Lower lobe of right lung (tissue), 2 donors: ENCODE data around the gene PSD4. TPM values are rescaled to one million over a fixed set of nuclear protein-coding genes. Genes with fewer than 3 reads are reported as not detected.

ENCODE experiments used
- ATAC-seq, 2 donors: fragments of 200-7000 bp; cut with Tn5 transposase; one replicate each; pipeline ENCODE4 v1.9.1; 2020 to 2022; ENCODE audit warnings: mild to moderate bottlenecking in 2 of 2, moderate library complexity in 2 of 2
- DNase-seq: peaks from one replicate; pipeline ENCODE4 v3.0.0-alpha.2; 2020
- H3K27ac ChIP-seq: fragments of 200-600 bp; one replicate; pipeline ENCODE4 v1.8.0; 2022
- H3K27me3 ChIP-seq: fragments of 200-600 bp; one replicate; pipeline ENCODE4 v1.8.0; 2022; ENCODE audit warnings: low read depth
- H3K36me3 ChIP-seq: fragments of 200-600 bp; one replicate; pipeline ENCODE4 v1.8.0; 2022; ENCODE audit warnings: mild to moderate bottlenecking
- H3K4me1 ChIP-seq: fragments of 200-600 bp; one replicate; pipeline ENCODE4 v1.8.0; 2022
- H3K4me3 ChIP-seq: fragments of 200-600 bp; one replicate; pipeline ENCODE4 v1.8.0; 2022; ENCODE audit warnings: mild to moderate bottlenecking
- H3K9me3 ChIP-seq: fragments of 200-600 bp; one replicate; pipeline ENCODE4 v1.8.0; 2022
- CTCF ChIP-seq: fragments of 200-600 bp; IDR thresholded peaks from one replicate; pipeline ENCODE4 v1.8.0; 2022; ENCODE audit warnings: antibody characterized with exemption, mild to moderate bottlenecking
- intact Hi-C: fragments of 100-400 bp; cut with DNase I; formaldehyde crosslinking; loops from one replicate; pipeline ENCODE4 v1.11.0; 2022
- total RNA-seq: library from RNA; stranded (reverse); fragmentation: NEBNext Ultra II Directional; extraction: Animal tissue kit (Norgen Biotek cat#: 25700); gene quantifications from one replicate; pipeline ENCODE4 v1.2.1, GENCODE V29; 2021
- donor health status: DM: no; HTN: yes; CAD: no; lungs with severe emphysema.

PSD4 gene
- total RNA-seq, 1 donor from 2014 or later, result 43.2 TPM

GRCh38 chr2:113178891-113179290, 5.1 kb downstream of the PSD4 start:
- DNase-seq (no peak), ATAC-seq (no peak)
- Histone ChIP-seq H3K27ac (no peak overlapping the region), H3K9me3 (no peaks in the 10 kb centered on the region), H3K36me3 (peaks cover 13% of the 10 kb centered on the region), H3K4me3 (no peak overlapping the region), H3K4me1 (peaks cover 41% of the 10 kb centered on the region), H3K27me3 (no peaks in the 10 kb centered on the region)
- intact Hi-C loops, result no loop called here
- no peak for TF ChIP-seq CTCF

- DNase-seq, result no peak
- intact Hi-C loops, result no loop called here
Observed at GRCh38 chr2:113179446-113180045, 5.8 kb downstream of the PSD4 start.

DNA sequence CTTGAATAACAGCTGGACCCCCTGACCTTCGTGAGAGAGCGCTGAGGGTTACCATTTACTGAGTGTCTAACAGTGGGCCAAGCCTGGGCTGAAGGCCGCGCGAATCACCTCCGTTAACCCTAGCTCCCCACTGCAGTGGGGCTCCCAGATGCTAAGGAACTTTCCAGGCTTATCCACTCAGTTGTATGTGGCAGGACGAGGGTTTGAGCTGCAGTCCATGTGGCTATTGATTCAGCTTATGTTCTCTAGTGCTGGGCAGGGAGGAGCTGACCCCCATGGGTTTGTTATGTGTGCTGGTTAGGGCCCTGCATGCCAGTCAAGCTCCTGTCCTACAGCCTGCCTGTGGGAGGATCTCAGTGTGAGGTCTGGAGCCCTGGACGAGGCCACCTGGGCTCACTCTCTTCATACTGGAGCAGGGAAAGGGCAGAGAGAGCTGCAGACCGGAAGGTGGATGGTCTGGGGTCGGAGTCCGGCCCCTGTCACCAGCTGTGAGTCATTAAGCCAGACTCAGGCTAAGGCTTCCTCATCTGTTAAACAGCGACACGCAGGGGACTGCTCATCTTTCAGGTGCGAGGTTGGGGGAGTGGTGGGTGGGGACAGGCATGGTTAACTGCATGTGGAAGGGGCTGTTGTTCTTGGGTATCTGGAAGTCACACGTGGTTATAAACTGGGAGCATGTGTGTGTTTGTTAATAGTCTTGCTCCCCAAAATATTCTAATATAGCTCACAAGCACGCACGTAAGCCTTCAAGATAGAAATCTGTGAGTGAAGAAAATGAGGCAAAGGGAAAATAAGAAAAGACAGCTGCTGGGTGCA, 6.6 kb downstream of the PSD4 start:
- intact Hi-C loops, result no loop called here
- Histone ChIP-seq H3K4me3 (no peak overlapping the region), H3K27ac (no peak overlapping the region), H3K4me1 (peaks cover 44% of the 10 kb centered on the region), H3K27me3 (no peaks in the 10 kb centered on the region), H3K9me3 (no peaks in the 10 kb centered on the region), H3K36me3 (peaks cover 13% of the 10 kb centered on the region)
- DNase-seq, result no peak
- no peak for TF ChIP-seq CTCF
- ATAC-seq, result no peak

More at GRCh38 chr2:113179446-113180045, 5.8 kb downstream of the PSD4 start:
- Histone ChIP-seq H3K27me3 (no peaks in the 10 kb centered on the region), H3K9me3 (no peaks in the 10 kb centered on the region), H3K4me1 (peaks cover 41% of the 10 kb centered on the region), H3K4me3 (no peak overlapping the region), H3K27ac (no peak overlapping the region), H3K36me3 (peaks cover 13% of the 10 kb centered on the region)
- TF ChIP-seq CTCF, result no peak
- ATAC-seq, result no peak

GRCh38 chr2:113181258-113182051, 7.7 kb downstream of the PSD4 start:
- peak overlapping the region; percentile 58 for H3K27ac ChIP-seq
- H3K4me3 ChIP-seq, result no peak overlapping the region
- no peak for DNase-seq
- no peaks in the 10 kb centered on the region for H3K27me3 ChIP-seq
- no peaks in the 10 kb centered on the region for H3K9me3 ChIP-seq
- ATAC-seq, result peak; percentile 79 to 81
- TF ChIP-seq CTCF, result no peak
- H3K4me1 ChIP-seq, result peaks cover 43% of the 10 kb centered on the region
- intact Hi-C loops, result no loop called here
- H3K36me3 ChIP-seq, result peaks cover 21% of the 10 kb centered on the region

DNA sequence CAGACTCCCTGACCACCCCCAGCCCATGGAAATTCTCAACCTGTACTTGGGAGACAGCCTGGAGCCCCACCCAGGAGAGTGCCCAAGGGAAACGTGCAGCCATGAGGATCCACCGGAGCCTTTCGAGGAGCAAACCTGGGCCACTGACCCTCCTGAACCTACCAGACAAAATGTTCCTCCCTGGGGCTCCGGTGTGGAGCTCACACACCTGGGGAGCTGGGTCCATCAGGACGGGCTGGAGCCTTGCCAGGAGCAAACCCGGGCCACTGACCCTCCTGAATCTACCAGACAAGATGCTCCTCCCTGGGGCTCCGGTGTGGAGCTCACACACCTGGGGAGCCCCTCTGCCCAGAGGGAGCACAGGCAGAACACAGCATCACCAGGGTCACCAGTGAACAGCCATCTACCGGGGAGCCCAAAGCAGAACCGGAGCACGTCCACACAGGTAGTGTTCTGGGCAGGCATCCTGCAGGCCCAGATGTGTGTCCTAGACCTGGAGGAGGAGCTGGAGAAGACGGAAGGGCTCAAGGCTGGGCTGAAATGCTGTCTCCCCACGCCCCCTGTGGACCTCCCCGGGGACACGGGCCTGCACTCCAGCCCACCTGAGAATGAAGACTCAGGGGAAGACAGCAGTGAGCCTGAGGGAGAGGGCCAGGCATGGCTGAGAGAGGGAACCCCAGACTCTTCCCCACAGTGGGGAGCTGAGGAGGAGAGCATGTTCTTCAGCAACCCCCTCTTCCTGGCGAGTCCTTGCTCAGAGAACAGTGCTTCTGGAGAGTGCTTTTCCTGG, 8.9 kb downstream of the PSD4 start:
- intact Hi-C loops, result no loop called here
- TF ChIP-seq CTCF, result no peak
- peaks cover 38% of the 10 kb centered on the region for H3K4me1 ChIP-seq
- peaks cover 22% of the 10 kb centered on the region for H3K36me3 ChIP-seq
- H3K9me3 ChIP-seq, result no peaks in the 10 kb centered on the region
- ATAC-seq (no peak), DNase-seq (no peak)
- H3K27ac ChIP-seq, result no peak overlapping the region
- H3K27me3 ChIP-seq, result no peaks in the 10 kb centered on the region
- H3K4me3 ChIP-seq, result no peak overlapping the region
